GM10248 (cell line): ENCODE results near the gene MRPL4.

Experiments used
- CTCF ChIA-PET: fragments of 300-600 bp; sonication (Branson Sonifier 250); formaldehyde crosslinking; extraction: SDS; loops from one replicate; lab custom pipeline; 2021; ENCODE audit warnings: antibody characterized with exemption; lab: Yijun Ruan, JAX
- POLR2A ChIA-PET: fragments of 350-650 bp; sonication (Branson Sonifier 250); formaldehyde crosslinking; extraction: SDS; loops from one replicate; lab custom pipeline; 2020; ENCODE audit warnings: antibody characterized with exemption; lab: Yijun Ruan, JAX
- DNase-seq: peaks from one replicate; pipeline ENCODE4 v3.0.0; 2012; ENCODE audit errors: extremely low spot score
- TF ChIP-seq, protein P1 (sequence below): IDR thresholded peaks from 2 replicates; pipeline ENCODE4 v1.5.1; 2012; ENCODE audit warnings: mild to moderate bottlenecking, low read depth; ENCODE audit errors: extremely low read depth, missing control alignments, control extremely low read depth

The MRPL4 gene

DNA sequence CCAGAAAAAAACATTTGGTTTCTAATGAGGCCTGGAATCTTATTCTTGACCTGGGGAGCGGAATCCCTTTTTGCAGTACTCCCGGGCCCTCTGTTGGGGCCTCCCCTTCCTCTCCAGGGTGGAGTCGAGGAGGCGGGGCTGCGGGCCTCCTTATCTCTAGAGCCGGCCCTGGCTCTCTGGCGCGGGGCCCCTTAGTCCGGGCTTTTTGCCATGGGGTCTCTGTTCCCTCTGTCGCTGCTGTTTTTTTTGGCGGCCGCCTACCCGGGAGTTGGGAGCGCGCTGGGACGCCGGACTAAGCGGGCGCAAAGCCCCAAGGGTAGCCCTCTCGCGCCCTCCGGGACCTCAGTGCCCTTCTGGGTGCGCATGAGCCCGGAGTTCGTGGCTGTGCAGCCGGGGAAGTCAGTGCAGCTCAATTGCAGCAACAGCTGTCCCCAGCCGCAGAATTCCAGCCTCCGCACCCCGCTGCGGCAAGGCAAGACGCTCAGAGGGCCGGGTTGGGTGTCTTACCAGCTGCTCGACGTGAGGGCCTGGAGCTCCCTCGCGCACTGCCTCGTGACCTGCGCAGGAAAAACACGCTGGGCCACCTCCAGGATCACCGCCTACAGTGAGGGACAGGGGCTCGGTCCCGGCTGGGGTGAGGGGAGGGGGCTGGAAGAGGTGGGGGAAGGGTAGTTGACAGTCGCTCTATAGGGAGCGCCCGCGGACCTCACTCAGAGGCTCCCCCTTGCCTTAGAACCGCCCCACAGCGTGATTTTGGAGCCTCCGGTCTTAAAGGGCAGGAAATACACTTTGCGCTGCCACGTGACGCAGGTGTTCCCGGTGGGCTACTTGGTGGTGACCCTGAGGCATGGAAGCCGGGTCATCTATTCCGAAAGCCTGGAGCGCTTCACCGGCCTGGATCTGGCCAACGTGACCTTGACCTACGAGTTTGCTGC lies 35.1 kb downstream of the MRPL4 start, which contains the start of gene ICAM4:
Gene ICAM4 (plus strand): TSS at position 153 of the 935 bp plus-strand sequence. CDS start 58 bp downstream, at position 211.
- CTCF ChIA-PET = interaction anchor here (1.2 to 6.3 kb wide), 7 partner anchors 9 to 129 kb away, joined by 4 to 54 read pairs (median 7); partner anchors contain the start of gene ICAM1
- DNase-seq = peak; percentile 59
- POLR2A ChIA-PET = interaction anchor here (0.5 to 4.0 kb wide), 4 partner anchors 10 to 145 kb away, joined by 3 to 84 read pairs (median 7); partner anchors contain the start of gene ICAM1
- TF ChIP-seq, protein P1, sequence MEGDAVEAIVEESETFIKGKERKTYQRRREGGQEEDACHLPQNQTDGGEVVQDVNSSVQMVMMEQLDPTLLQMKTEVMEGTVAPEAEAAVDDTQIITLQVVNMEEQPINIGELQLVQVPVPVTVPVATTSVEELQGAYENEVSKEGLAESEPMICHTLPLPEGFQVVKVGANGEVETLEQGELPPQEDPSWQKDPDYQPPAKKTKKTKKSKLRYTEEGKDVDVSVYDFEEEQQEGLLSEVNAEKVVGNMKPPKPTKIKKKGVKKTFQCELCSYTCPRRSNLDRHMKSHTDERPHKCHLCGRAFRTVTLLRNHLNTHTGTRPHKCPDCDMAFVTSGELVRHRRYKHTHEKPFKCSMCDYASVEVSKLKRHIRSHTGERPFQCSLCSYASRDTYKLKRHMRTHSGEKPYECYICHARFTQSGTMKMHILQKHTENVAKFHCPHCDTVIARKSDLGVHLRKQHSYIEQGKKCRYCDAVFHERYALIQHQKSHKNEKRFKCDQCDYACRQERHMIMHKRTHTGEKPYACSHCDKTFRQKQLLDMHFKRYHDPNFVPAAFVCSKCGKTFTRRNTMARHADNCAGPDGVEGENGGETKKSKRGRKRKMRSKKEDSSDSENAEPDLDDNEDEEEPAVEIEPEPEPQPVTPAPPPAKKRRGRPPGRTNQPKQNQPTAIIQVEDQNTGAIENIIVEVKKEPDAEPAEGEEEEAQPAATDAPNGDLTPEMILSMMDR = no peak

DNA sequence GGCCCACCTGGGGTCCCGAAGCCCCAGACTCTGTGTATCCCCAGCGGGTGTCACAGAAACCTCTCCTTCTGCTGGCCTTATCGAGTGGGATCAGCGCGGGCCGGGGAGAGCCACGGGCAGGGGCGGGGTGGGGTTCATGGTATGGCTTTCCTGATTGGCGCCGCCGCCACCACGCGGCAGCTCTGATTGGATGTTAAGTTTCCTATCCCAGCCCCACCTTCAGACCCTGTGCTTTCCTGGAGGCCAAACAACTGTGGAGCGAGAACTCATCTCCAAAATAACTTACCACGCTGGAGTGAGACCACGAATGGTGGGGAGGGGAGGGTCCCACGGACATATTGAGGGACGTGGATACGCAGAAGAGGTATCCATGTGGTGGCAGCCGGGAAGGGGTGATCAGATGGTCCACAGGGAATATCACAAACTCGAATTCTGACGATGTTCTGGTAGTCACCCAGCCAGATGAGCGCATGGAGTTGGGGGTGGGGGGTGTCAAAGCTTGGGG lies 36.7 kb downstream of the MRPL4 start:
- DNase-seq = peak; percentile 78
- ChIA-PET POLR2A (interaction anchor here (1.0 to 4.0 kb wide), 6 partner anchors 8 to 92 kb away, joined by 3 to 84 read pairs (median 7); partner anchors contain the start of genes ICAM1, RAVER1 and TYK2), CTCF (interaction anchor here (0.6 to 6.3 kb wide), 14 partner anchors 10 to 129 kb away, joined by 3 to 54 read pairs (median 5); partner anchors contain the start of genes ICAM1 and RAVER1)
- TF ChIP-seq, protein P1 = no peak

- POLR2A ChIA-PET = interaction anchor here (1.0 to 4.0 kb wide), 7 partner anchors 9 to 91 kb away, joined by 3 to 84 read pairs (median 6); partner anchors contain the start of genes ICAM1, RAVER1 and TYK2
- CTCF ChIA-PET = interaction anchor here (0.6 to 6.3 kb wide), 14 partner anchors 9 to 128 kb away, joined by 3 to 54 read pairs (median 4); partner anchors contain the start of genes ICAM1, RAVER1 and S1PR2
- DNase-seq = peak; percentile 61
- TF ChIP-seq, protein P1 = no peak
These were observed 37.3 kb downstream of the MRPL4 start for GRCh38 chr19:10289167-10289835.

- ChIA-PET CTCF (interaction anchor here (0.8 to 6.3 kb wide), 13 partner anchors 9 to 128 kb away, joined by 3 to 54 read pairs (median 4); partner anchors contain the start of genes ICAM1, RAVER1 and S1PR2), POLR2A (interaction anchor here (1.0 to 4.0 kb wide), 7 partner anchors 9 to 91 kb away, joined by 3 to 84 read pairs (median 6); partner anchors contain the start of genes ICAM1, RAVER1 and TYK2)
- no peak for DNase-seq
- TF ChIP-seq, protein P1 = no peak
These were observed 37.9 kb downstream of the MRPL4 start, which contains the start of gene ICAM5 for GRCh38 chr19:10289836-10290356. Gene ICAM5 (plus strand): TSS chr19:10289952. CDS start chr19:10290044, 92 bp downstream.

- no peak for DNase-seq
- ChIA-PET POLR2A (interaction anchor here (4.0 kb wide), 1 partner anchor 20 kb away, joined by 84 read pairs; the partner anchor contains the start of gene ICAM1), CTCF (interaction anchor here (1.1 to 6.3 kb wide), 5 partner anchors 10 to 127 kb away, joined by 4 to 54 read pairs (median 6); partner anchors contain the start of gene ICAM1)
- TF ChIP-seq, protein P1 = no peak
These were observed 38.4 kb downstream of the MRPL4 start for GRCh38 chr19:10290357-10290875.
